HEK293 (cell line): Measurements from ENCODE around the gene ACACB.
A peak's percentile ranks its signal among the peaks of the same experiment; 100 is the strongest.

Experiments used
- BCL11A ChIP-seq: fragments of 450-650 bp; formaldehyde crosslinking; IDR thresholded peaks from 2 replicates; pipeline ENCODE4 v1.5.1; 2016; ENCODE audit warnings: low read depth, missing biosample characterization, missing genetic modification characterization
- HOXA7 ChIP-seq: sonication (generic); formaldehyde crosslinking; IDR thresholded peaks from 2 replicates; pipeline ENCODE4 v1.8.1; 2022; ENCODE audit warnings: missing genetic modification reagents, borderline replicate concordance
- KLF7 ChIP-seq: fragments of 450-650 bp; formaldehyde crosslinking; IDR thresholded peaks from 2 replicates; pipeline ENCODE4 v1.5.1; 2016; ENCODE audit warnings: missing biosample characterization, missing genetic modification characterization, borderline replicate concordance
- KLF9 ChIP-seq: fragments of 450-650 bp; formaldehyde crosslinking; IDR thresholded peaks from 2 replicates; pipeline ENCODE4 v1.5.1; 2016; ENCODE audit warnings: missing biosample characterization, missing genetic modification characterization, low read depth
- REST ChIP-seq: fragments of 450-650 bp; formaldehyde crosslinking; IDR thresholded peaks from 2 replicates; pipeline ENCODE4 v1.5.1; 2016; ENCODE audit warnings: missing biosample characterization, missing genetic modification characterization
- SALL2 ChIP-seq: fragments of 450-650 bp; formaldehyde crosslinking; IDR thresholded peaks from 2 replicates; pipeline ENCODE4 v1.5.0; 2017; ENCODE audit warnings: missing biosample characterization, mild to moderate bottlenecking, missing genetic modification characterization, borderline replicate concordance
- TSHZ1 ChIP-seq: fragments of 450-650 bp; formaldehyde crosslinking; IDR thresholded peaks from 2 replicates; pipeline ENCODE4 v1.5.1; 2016; ENCODE audit warnings: missing biosample characterization, missing genetic modification characterization, borderline replicate concordance
- ZBTB21 ChIP-seq: fragments of 450-650 bp; formaldehyde crosslinking; IDR thresholded peaks from 2 replicates; pipeline ENCODE4 v1.5.1; 2017; ENCODE audit warnings: missing biosample characterization, missing genetic modification characterization
- ZBTB26 ChIP-seq: fragments of 450-650 bp; formaldehyde crosslinking; optimal IDR thresholded peaks from 2 replicates; pipeline ENCODE3; 2016; ENCODE audit warnings: missing biosample characterization, mild to moderate bottlenecking, missing genetic modification characterization
- ZNF146 ChIP-seq: fragments of 450-650 bp; formaldehyde crosslinking; IDR thresholded peaks from 2 replicates; pipeline ENCODE4 v1.5.1; 2016; ENCODE audit warnings: missing biosample characterization, missing genetic modification characterization
- ZNF148 ChIP-seq: fragments of 450-650 bp; formaldehyde crosslinking; IDR thresholded peaks from 2 replicates; pipeline ENCODE4 v1.5.0; 2017; ENCODE audit warnings: missing biosample characterization, missing genetic modification characterization, borderline replicate concordance
- ZNF174 ChIP-seq: fragments of 450-650 bp; formaldehyde crosslinking; IDR thresholded peaks from 2 replicates; pipeline ENCODE4 v1.5.0; 2017; ENCODE audit warnings: missing biosample characterization, mild to moderate bottlenecking, missing genetic modification characterization
- ZNF19 ChIP-seq: fragments of 450-650 bp; formaldehyde crosslinking; IDR thresholded peaks from 2 replicates; pipeline ENCODE4; 2016; ENCODE audit warnings: missing biosample characterization, missing genetic modification characterization, low read depth
- ZNF211 ChIP-seq: fragments of 450-650 bp; formaldehyde crosslinking; IDR thresholded peaks from 2 replicates; pipeline ENCODE4 v1.5.1; 2016; ENCODE audit warnings: low read depth, missing biosample characterization, missing genetic modification characterization
- ZNF37A ChIP-seq: fragments of 450-650 bp; IDR thresholded peaks from 2 replicates; pipeline ENCODE4 v1.5.1; 2018; ENCODE audit warnings: missing biosample characterization, missing genetic modification characterization
- ZNF488 ChIP-seq: fragments of 450-650 bp; formaldehyde crosslinking; IDR thresholded peaks from 2 replicates; pipeline ENCODE4 v1.5.1; 2016; ENCODE audit warnings: missing biosample characterization, missing genetic modification characterization
- ZNF521 ChIP-seq: fragments of 450-650 bp; formaldehyde crosslinking; IDR thresholded peaks from 2 replicates; pipeline ENCODE4 v1.5.1; 2017; ENCODE audit warnings: missing biosample characterization, mild to moderate bottlenecking, missing genetic modification characterization
- ZNF549 ChIP-seq: fragments of 450-650 bp; IDR thresholded peaks from 2 replicates; pipeline ENCODE4 v1.5.1; 2018; ENCODE audit warnings: missing biosample characterization, missing genetic modification characterization, mild to moderate bottlenecking, inconsistent platforms, moderate library complexity
- ZNF555 ChIP-seq: fragments of 450-650 bp; formaldehyde crosslinking; conservative IDR thresholded peaks from 2 replicates; pipeline ENCODE4 v1.5.1; 2017; ENCODE audit warnings: missing biosample characterization, mild to moderate bottlenecking, missing genetic modification characterization, inconsistent platforms
- ZNF558 ChIP-seq: fragments of 450-650 bp; formaldehyde crosslinking; IDR thresholded peaks from 2 replicates; pipeline ENCODE4 v1.5.1; 2016; ENCODE audit warnings: missing biosample characterization, missing genetic modification characterization
- ZNF580 ChIP-seq: fragments of 450-650 bp; formaldehyde crosslinking; IDR thresholded peaks from 2 replicates; pipeline ENCODE4 v1.5.1; 2016; ENCODE audit warnings: missing biosample characterization, missing genetic modification characterization
- ZNF677 ChIP-seq: fragments of 450-650 bp; IDR thresholded peaks from 2 replicates; pipeline ENCODE4 v1.5.0; 2018; ENCODE audit warnings: missing biosample characterization, mild to moderate bottlenecking, missing genetic modification characterization, moderate library complexity
- ZNF837 ChIP-seq: fragments of 450-650 bp; formaldehyde crosslinking; IDR thresholded peaks from 2 replicates; pipeline ENCODE4 v1.5.1; 2016; ENCODE audit warnings: missing biosample characterization, missing genetic modification characterization
- ZSCAN23 ChIP-seq: fragments of 450-650 bp; formaldehyde crosslinking; IDR thresholded peaks from 2 replicates; pipeline ENCODE4 v1.5.1; 2016; ENCODE audit warnings: missing biosample characterization, missing genetic modification characterization
- ZSCAN5A ChIP-seq: fragments of 450-650 bp; formaldehyde crosslinking; IDR thresholded peaks from 2 replicates; pipeline ENCODE4 v1.5.1; 2016; ENCODE audit warnings: missing biosample characterization, missing genetic modification characterization

ACACB gene

GRCh38 chr12:109093022-109093918 is 23.1 kb upstream of the ACACB start, which contains the start of gene ALKBH2 (continued):
- TF ChIP-seq ZNF148 (tag by site-specific recombination): no peak
- no peak for TF ChIP-seq REST
- no peak for TF ChIP-seq ZNF521
- no peak; the same call in 1 of the 2 replicates for TF ChIP-seq TSHZ1 (tag by site-specific recombination)
- no peak for TF ChIP-seq ZNF555 (tag by site-specific recombination)
- no peak for TF ChIP-seq ZSCAN5A
- TF ChIP-seq ZNF558: no peak
- TF ChIP-seq ZNF677 (tag by site-specific recombination): no peak
- peak; percentile 55 for TF ChIP-seq ZBTB26 (tag by site-specific recombination)
- TF ChIP-seq ZBTB21 (tag by site-specific recombination): peak; percentile 82
- TF ChIP-seq ZNF488 (tag by site-specific recombination): no peak
- TF ChIP-seq HOXA7 (CRISPR knock-in tag): no peak
- TF ChIP-seq ZNF580 (tag by site-specific recombination): no peak
- no peak for TF ChIP-seq ZNF549 (tag by site-specific recombination)
- peak; percentile 46; the same call in 1 of the 2 replicates for TF ChIP-seq KLF9 (tag by site-specific recombination)
- TF ChIP-seq SALL2 (tag by site-specific recombination): no peak
- TF ChIP-seq KLF7 (tag by site-specific recombination): peak; percentile 61; the same call in 1 of the 2 replicates
- TF ChIP-seq ZNF37A (tag by site-specific recombination): no peak
- TF ChIP-seq ZNF837 (tag by site-specific recombination): no peak
- TF ChIP-seq BCL11A (tag by site-specific recombination): no peak
- TF ChIP-seq ZSCAN23 (tag by site-specific recombination): 0 out of 2 replicates have a peak, but pooled peaks have one; percentile 42
- TF ChIP-seq ZNF211 (tag by site-specific recombination): no peak
- no peak for TF ChIP-seq ZNF146 (tag by site-specific recombination)
- TF ChIP-seq ZNF19: no peak
- TF ChIP-seq ZNF174: no peak
